HS-27A (cell line): ENCODE results near the gene PKLR.
"Not testable (repeated sequence)": the region's sequence is repeated elsewhere in the genome, so short reads cannot be mapped to it uniquely, and the experiment has no call there.

Experiments
- DNase-seq: peaks from one replicate; pipeline ENCODE4 v3.0.0-alpha.2; 2012; ENCODE audit warnings: low read depth, missing footprints

The PKLR gene

GRCh38 chr1:155318082-155318481, 16.8 kb upstream of the PKLR start:
- DNase-seq: no peak

DNA sequence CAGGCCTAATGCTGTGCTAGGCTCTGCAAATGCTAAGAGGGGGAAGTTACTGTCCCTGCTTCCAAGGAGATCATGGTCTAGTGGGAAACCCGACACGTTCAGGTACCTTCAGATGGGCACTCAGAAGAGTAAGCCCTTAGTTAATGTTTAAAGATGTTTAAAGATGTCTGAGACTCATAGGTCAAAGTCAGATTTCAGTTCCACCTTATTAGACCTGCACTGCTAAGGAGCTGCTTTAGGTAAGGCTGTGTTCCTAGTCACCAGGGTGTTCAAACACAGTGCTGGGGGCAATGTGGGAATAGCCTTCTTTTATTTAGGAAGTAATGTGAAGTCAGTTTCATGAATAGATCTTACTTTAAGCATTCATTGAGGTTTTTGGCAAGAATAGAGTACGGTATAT, 15.7 kb upstream of the PKLR start:
- no peak for DNase-seq

DNA sequence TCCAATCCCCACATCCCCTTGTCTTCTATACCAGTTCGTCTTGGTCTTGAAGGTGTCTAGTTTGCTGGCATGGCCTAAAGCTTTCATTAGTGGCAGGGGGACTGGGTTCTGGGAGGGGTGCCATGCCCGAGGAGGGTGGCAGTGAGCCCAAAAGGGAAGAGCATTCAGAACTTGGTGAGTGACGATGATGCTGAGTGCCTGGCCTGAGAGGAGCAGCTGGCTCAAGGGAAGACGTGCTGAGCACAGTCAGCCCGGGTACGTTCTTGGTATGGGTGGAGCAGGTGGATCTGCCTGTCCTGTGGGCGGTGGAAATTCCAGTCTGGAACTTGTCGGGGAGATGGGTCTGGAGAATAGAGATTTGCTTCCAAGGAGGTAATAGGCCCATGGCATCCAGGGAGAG, 12.0 kb upstream of the PKLR start:
- no peak for DNase-seq

- DNase-seq: no peak
Observed at GRCh38 chr1:155309423-155310021, 8.3 kb upstream of the PKLR start.

GRCh38 chr1:155308493-155309422, 7.5 kb upstream of the PKLR start, which contains the start of gene FDPS:
FDPS (plus strand) TSS chr1:155308866; CDS start chr1:155309790, 924 bp downstream.
- DNase-seq: peak; percentile 93

GRCh38 chr1:155307247-155307740, 6.1 kb upstream of the PKLR start:
- DNase-seq: no peak

GRCh38 chr1:155305881-155306391, 4.7 kb upstream of the PKLR start:
- no peak for DNase-seq

- no peak for DNase-seq
Observed at GRCh38 chr1:155304558-155305063, 3.4 kb upstream of the PKLR start.

DNA sequence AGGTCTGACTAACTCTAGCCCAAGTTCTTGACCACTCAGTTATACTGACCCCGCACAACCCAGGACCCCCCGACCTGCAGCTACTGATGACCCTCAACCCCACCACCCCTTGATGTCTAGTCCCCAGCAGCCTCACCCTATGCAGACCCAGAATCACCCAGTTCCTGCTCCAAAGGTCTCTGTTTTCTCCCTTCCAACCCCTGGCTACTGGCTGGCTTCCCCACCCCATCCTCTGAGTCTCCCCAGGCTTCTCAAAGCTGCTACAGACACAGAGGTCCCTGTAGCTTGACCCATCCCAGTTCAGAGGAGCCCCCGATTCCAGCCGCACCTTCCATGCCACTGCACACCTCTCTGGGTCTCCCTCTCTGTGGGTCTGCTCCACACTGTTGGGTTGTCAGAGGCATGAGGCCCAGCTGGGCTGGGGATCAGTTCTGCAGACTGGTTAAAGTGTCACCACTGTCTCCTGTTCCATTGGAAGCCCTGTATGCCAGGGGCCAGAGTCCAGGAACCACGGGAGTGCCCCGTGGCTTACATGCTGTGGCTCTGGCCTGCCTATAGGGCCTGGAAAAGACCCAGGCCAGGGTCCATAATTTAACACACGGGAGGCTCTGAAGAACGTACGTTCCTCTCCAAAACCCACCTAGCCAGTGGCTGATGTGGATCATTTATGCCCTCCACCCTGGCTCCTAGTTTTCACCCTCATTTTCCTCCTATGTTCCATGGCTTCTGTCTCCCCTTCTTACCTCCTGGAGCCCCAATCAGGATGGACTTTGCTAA, 497 bp downstream of the PKLR start:
- DNase-seq: no peak

DNA sequence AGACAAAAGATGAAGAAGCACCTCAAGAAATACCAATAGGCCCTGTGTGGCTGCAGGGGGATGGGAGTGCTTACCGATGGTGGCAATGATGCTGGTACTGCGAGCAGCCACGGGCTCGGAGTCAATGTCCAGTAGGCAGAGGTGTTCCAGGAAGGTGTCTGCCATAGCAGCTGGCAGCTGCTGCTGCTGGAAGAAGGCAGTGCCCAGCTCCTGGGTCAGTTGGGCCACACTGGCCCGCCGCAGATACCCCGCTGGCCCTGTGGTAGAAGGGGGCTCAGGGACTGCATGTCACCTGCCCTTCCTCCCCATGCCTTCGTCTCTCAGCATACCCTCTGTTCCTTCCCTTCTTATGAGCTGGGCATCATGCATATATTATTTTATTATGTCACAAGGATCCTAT, 1.2 kb downstream of the PKLR start:
- DNase-seq: no peak

GRCh38 chr1:155297384-155297783, 3.9 kb downstream of the PKLR start:
- no peak for DNase-seq

DNA sequence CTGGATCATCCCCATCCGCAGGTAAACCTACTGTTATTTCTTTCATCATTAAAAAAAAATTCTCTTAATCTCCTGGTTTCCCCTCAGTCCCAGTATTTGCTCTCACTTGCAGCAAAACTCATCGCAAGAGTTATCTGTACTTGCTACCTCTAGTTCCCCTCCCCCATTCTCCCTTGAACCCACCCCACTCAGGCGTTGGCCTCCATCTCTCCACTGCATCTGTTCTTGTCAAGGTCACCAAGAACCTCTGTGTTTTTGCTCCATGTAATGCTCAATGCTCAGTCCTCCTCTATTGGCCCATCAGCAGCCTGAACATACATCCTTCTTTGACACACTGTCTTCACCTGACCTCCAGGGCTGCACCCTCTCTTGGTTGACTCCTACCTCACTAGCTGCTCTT, 4.6 kb downstream of the PKLR start:
- DNase-seq: no peak

DNA sequence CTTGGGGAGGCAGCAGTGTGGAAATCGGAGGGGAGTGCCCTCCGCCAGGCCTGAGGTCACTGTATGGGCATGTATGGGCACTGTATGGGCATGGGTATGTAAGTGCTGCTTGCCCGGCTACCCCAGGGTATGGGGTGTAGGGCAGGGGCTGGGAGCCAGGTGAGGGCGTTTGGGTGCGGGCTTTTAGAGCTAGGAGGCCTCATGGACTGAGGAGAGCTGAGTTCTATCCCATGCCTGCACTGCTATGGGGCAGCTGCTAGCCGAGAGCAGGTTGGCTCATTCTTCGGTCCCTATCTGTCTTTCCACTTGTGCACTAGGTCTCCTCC, 5.3 kb downstream of the PKLR start:
- DNase-seq: no peak

- DNase-seq: no peak
Observed at GRCh38 chr1:155295183-155295941, 5.9 kb downstream of the PKLR start.

DNA sequence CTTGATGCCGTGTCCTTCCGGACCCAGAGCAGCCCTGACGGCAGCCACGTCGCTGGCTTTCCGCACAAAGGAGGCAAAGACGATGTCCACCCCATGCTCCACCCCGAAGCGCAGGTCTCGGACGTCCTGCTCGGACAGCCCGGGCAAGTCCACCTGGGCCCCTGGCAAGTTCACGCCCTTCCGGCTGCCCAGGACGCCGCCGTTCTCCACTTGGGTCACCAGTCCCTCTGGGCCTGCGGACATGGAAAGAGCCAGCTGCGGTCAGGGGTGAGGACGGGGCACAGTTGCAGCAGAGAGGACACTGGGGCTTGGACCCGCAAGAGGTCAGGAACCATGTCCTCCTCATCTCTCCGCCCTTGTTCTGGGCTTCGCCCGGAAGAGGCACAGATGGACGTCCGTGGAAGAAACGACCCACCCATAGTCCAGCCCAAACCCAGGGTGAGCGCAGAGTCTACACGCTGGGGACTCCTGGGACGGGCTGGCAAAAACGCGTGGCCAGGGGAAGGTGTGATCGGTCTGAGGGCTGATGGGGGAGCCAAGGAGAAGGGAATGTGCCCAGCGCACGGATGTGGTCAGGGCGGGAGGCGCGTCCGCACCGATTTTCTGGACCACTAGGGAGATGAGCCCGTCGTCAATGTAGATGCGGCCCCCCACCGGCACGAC, 6.6 kb downstream of the PKLR start:
- DNase-seq: no peak

DNA sequence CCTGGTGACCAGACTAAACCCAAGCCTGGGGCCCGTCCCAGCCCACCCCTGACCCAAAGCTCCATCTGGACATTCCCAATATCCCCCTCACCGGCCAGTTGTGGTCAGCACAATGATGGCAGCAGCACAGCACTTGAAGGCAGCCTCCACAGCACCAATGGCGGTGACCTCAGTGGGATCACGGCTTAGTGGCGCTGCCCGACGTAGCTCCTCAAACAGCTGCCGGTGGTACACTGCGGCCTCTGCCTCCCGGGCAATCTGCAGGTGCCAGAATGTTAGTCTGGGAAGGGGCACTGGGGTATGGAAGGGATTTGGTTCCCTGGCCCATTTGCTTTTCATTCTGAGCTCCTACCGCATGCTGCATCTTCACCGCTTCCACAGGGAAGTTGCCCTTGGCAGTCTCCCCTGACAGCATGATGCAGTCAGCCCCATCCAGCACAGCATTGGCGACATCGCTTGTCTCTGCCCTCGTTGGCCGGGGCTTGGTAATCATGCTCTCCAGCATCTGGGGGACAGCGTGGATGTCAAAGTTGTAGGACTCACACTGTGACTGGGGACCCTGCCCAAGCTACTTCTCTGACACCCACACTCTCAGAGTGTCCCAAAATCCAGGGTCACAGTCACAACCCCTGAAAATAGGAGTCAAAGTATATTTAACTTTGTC, 8.0 kb downstream of the PKLR start:
- no peak for DNase-seq

- DNase-seq: not testable (repeated sequence)
Observed at GRCh38 chr1:155291006-155291405, 10.2 kb downstream of the PKLR start.

- no peak for DNase-seq
Observed at GRCh38 chr1:155287987-155288543, 13.2 kb downstream of the PKLR start.

DNA sequence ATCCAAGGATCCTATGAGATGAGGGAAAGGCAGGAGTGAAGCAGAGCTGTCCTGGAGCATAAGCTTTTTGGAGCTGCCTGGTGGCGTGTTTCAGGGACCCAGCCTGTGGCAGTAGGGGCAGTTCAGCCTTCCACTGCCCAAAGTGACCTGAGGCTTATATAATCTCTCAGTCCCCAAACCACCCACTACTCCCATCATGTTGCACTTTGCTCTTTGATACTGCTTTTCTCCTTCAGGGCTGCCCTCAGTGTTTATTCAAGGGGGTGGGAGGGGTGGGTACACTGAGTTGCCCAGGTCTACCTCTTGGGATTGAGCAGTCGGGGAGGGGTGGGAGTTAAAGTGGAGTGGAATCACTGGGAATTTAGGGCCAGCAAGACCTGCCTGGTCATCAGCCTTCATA, 14.7 kb downstream of the PKLR start:
- no peak for DNase-seq

GRCh38 chr1:155285631-155286044, 15.6 kb downstream of the PKLR start:
- DNase-seq: no peak
